Endometrial microvascular endothelial cells (primary cell): Measurements from ENCODE around the gene KLHL40. TPM values are rescaled to one million over a fixed set of nuclear protein-coding genes. Genes with fewer than 3 reads are reported as not detected.
"Not testable (repeated sequence)": the region's sequence is repeated elsewhere in the genome, so short reads cannot be mapped to it uniquely, and the experiment has no call there.

Source experiments
- in situ Hi-C: cut with HindIII; loops from 2 replicates; pipeline ENCODE4 v1.10.0; 2017; ENCODE audit warnings: low sequenced_read_pairs, low pct_unique_long_range_greater_than_20kb; ENCODE audit errors: inconsistent ontology term
- total RNA-seq: library from RNA; depleted of rRNA; stranded (reverse); fragments of >200 nt; gene quantifications from one replicate; pipeline ENCODE4 v1.2.3, GENCODE V29; 2015; ENCODE audit errors: inconsistent ontology term

Gene KLHL40
- total RNA-seq, 1 donor from 2014 or later, result not detected

- in situ Hi-C loops, result no loop called here
These were observed 27.0 kb downstream of the KLHL40 start for GRCh38 chr3:42712344-42712648.

GRCh38 chr3:42712688-42713372, 27.5 kb downstream of the KLHL40 start:
- in situ Hi-C loops, result no loop called here

GRCh38 chr3:42713747-42714146, 28.4 kb downstream of the KLHL40 start:
- in situ Hi-C loops, result no loop called here

- in situ Hi-C loops, result no loop called here
These were observed 29.0 kb downstream of the KLHL40 start for GRCh38 chr3:42714171-42714852.

- in situ Hi-C loops, result no loop called here
These were observed 32.0 kb downstream of the KLHL40 start for GRCh38 chr3:42717306-42717705.

- in situ Hi-C loops, result no loop called here
These were observed 33.0 kb downstream of the KLHL40 start for GRCh38 chr3:42718338-42718737.

GRCh38 chr3:42719002-42719401, 33.7 kb downstream of the KLHL40 start:
- in situ Hi-C loops, result no loop called here

GRCh38 chr3:42720126-42720525, 34.8 kb downstream of the KLHL40 start:
- in situ Hi-C loops, result no loop called here

GRCh38 chr3:42721690-42722089, 36.4 kb downstream of the KLHL40 start:
- in situ Hi-C loops, result no loop called here

GRCh38 chr3:42722442-42722841, 37.1 kb downstream of the KLHL40 start:
- in situ Hi-C loops, result not testable (repeated sequence)

GRCh38 chr3:42723219-42723618, 37.9 kb downstream of the KLHL40 start:
- in situ Hi-C loops, result no loop called here

GRCh38 chr3:42725454-42725853, 40.1 kb downstream of the KLHL40 start:
- in situ Hi-C loops, result no loop called here

GRCh38 chr3:42728056-42728455, 42.7 kb downstream of the KLHL40 start:
- in situ Hi-C loops, result no loop called here

GRCh38 chr3:42728668-42729364, 43.5 kb downstream of the KLHL40 start:
- in situ Hi-C loops, result no loop called here

- in situ Hi-C loops, result no loop called here
These were observed 44.2 kb downstream of the KLHL40 start for GRCh38 chr3:42729404-42730145.

- in situ Hi-C loops, result no loop called here
These were observed 45.0 kb downstream of the KLHL40 start for GRCh38 chr3:42730294-42730693.

- in situ Hi-C loops, result no loop called here
These were observed 45.5 kb downstream of the KLHL40 start for GRCh38 chr3:42730706-42731420.

- in situ Hi-C loops, result no loop called here
These were observed 46.3 kb downstream of the KLHL40 start for GRCh38 chr3:42731476-42732195.
